K562 (cell line): Measurements from ENCODE around the gene TMEM131L. TPM values are rescaled to one million over a fixed set of nuclear protein-coding genes. Genes with fewer than 3 reads are reported as not detected.
A peak's percentile ranks its signal among the peaks of the same experiment; 100 is the strongest.

Experiments used
- CBFA2T3 ChIP-seq: fragments of 450-650 bp; IDR thresholded peaks from 2 replicates; pipeline ENCODE4 v1.6.1; 2017
- CTCF ChIP-seq, 3 experiments: IDR thresholded peaks in 2 of 3; conservative IDR thresholded peaks in 1 of 3; 2 replicates each; pipeline ENCODE4 v1.5.1; 2011 to 2012; ENCODE audit warnings: low read length in 3 of 3, mild to moderate bottlenecking in 3 of 3, control low read depth in 2 of 3, improper control_type of control experiment in 1 of 3, inconsistent platforms in 1 of 3, low read depth in 1 of 3, mixed read lengths in 1 of 3, moderate library complexity in 1 of 3; ENCODE audit not compliant: insufficient read depth in 2 of 3
- DACH1 ChIP-seq: fragments of 450-650 bp; IDR thresholded peaks from 2 replicates; pipeline ENCODE4 v1.6.1; 2018; ENCODE audit not compliant: partially characterized antibody
- FOXP1 ChIP-seq: sonication (generic); formaldehyde crosslinking; IDR thresholded peaks from 2 replicates; pipeline ENCODE4 v1.8.0; 2022; ENCODE audit warnings: mild to moderate bottlenecking, missing genetic modification reagents
- FUS ChIP-seq: fragments of 200-400 bp; formaldehyde crosslinking; optimal IDR thresholded peaks from 2 replicates; pipeline ENCODE3; 2017; ENCODE audit warnings: low read depth, low read length
- GATA2 ChIP-seq: sonication (generic); formaldehyde crosslinking; IDR thresholded peaks from 2 replicates; pipeline ENCODE4 v1.4.0; 2020; ENCODE audit warnings: mild to moderate bottlenecking, missing genetic modification reagents
- HDAC2 ChIP-seq: fragments of 450-650 bp; IDR thresholded peaks from 2 replicates; pipeline ENCODE4 v1.6.1; 2016; ENCODE audit warnings: mild to moderate bottlenecking
- MNT ChIP-seq, 2 experiments: fragments of 450-650 bp; conservative IDR thresholded peaks; 2 replicates each; pipeline ENCODE4 v1.6.1; 2017; ENCODE audit warnings: mild to moderate bottlenecking in 2 of 2, moderate library complexity in 2 of 2
- MYBL2 ChIP-seq, 2 experiments: fragments of 450-650 bp in 1 of 2; sonication (generic) in 1 of 2; formaldehyde crosslinking in 1 of 2; IDR thresholded peaks; 2 replicates each; pipeline versions ENCODE4 v1.6.1 to v1.8.1; 2017 to 2022; ENCODE audit warnings: borderline replicate concordance in 1 of 2, inconsistent platforms in 1 of 2, low read depth in 1 of 2, mild to moderate bottlenecking in 1 of 2, missing genetic modification reagents in 1 of 2, moderate library complexity in 1 of 2
- NFE2 ChIP-seq: IDR thresholded peaks from 2 replicates; pipeline ENCODE4 v1.6.1; 2014; ENCODE audit warnings: antibody characterized with exemption, low read depth
- PHF21A ChIP-seq: fragments of 450-650 bp; IDR thresholded peaks from 2 replicates; pipeline ENCODE4 v1.6.1; 2017; ENCODE audit warnings: low read depth, borderline replicate concordance
- POLR2G ChIP-seq: fragments of 200-400 bp; formaldehyde crosslinking; IDR thresholded peaks from 2 replicates; pipeline ENCODE4 v1.6.1; 2017; ENCODE audit warnings: low read depth, mild to moderate bottlenecking, antibody characterized with exemption, low read length, moderate library complexity
- RAD21 ChIP-seq, 2 experiments: fragments of 250-450 bp in 1 of 2; fragments of 450-650 bp in 1 of 2; sonication (Bioruptor Pico) in 1 of 2; formaldehyde crosslinking in 1 of 2; IDR thresholded peaks in 1 of 2; conservative IDR thresholded peaks in 1 of 2; 2 replicates each; pipeline versions ENCODE4 v1.4.0 to v1.8.0; 2020 to 2022; ENCODE audit warnings: mild to moderate bottlenecking in 2 of 2, moderate library complexity in 1 of 2
- RFX5 ChIP-seq: IDR thresholded peaks from 2 replicates; pipeline ENCODE4 v1.6.1; 2011; ENCODE audit warnings: low read depth, mild to moderate bottlenecking, improper control_type of control experiment, low read length
- SIRT6 ChIP-seq: IDR thresholded peaks from one replicate; pipeline ENCODE4 v1.6.1; 2012; ENCODE audit warnings: low read depth, mild to moderate bottlenecking, control low read depth, inconsistent platforms, low read length, moderate library complexity
- SMAD1 ChIP-seq: fragments of 150-350 bp; IDR thresholded peaks from 2 replicates; pipeline ENCODE4 v1.6.1; 2014; ENCODE audit warnings: low read length, low read depth; ENCODE audit not compliant: partially characterized antibody
- SMARCA4 ChIP-seq: fragments of 450-650 bp; IDR thresholded peaks from 2 replicates; pipeline ENCODE4 v1.6.1; 2016
- SRSF7 ChIP-seq: fragments of 200-400 bp; formaldehyde crosslinking; optimal IDR thresholded peaks from 2 replicates; pipeline ENCODE3; 2017; ENCODE audit warnings: mild to moderate bottlenecking, low read depth, low read length
- TCF15 ChIP-seq: fragments of 250-450 bp; sonication (Bioruptor Pico); IDR thresholded peaks from 2 replicates; pipeline ENCODE4 v1.8.0; 2022; ENCODE audit warnings: moderate library complexity, mild to moderate bottlenecking, inconsistent platforms
- USF1 ChIP-seq: sonication (generic); formaldehyde crosslinking; IDR thresholded peaks from 2 replicates; pipeline ENCODE4 v1.9.0; 2022; ENCODE audit warnings: mild to moderate bottlenecking, missing genetic modification reagents
- ZFPM2 ChIP-seq: fragments of 250-450 bp; sonication (Bioruptor Pico); IDR thresholded peaks from 2 replicates; pipeline ENCODE4 v1.5.1; 2022; ENCODE audit warnings: mild to moderate bottlenecking
- ZNF174 ChIP-seq: fragments of 250-450 bp; sonication (Bioruptor Pico); IDR thresholded peaks from 2 replicates; pipeline ENCODE4 v1.4.0; 2020; ENCODE audit warnings: mild to moderate bottlenecking
- ZNF212 ChIP-seq: fragments of 450-650 bp; formaldehyde crosslinking; IDR thresholded peaks from 2 replicates; pipeline ENCODE4 v1.4.0; 2020; ENCODE audit warnings: mild to moderate bottlenecking
- ZNF324 ChIP-seq: fragments of 250-450 bp; sonication (Bioruptor Pico); IDR thresholded peaks from 2 replicates; pipeline ENCODE4 v1.4.0; 2020; ENCODE audit warnings: mild to moderate bottlenecking
- ZNF830 ChIP-seq: fragments of 250-450 bp; sonication (Bioruptor Pico); IDR thresholded peaks from 2 replicates; pipeline ENCODE4 v1.5.0; 2021; ENCODE audit warnings: mild to moderate bottlenecking
- polyA plus RNA-seq, 8 experiments: library from polyadenylated mRNA; depleted of rRNA in 4 of 8; stranded (reverse) in 5 of 8; unstranded in 3 of 8; fragments of >200 nt; fragmentation: Nextera tagmentation in 2 of 8; fragmentation: Illumina TruSeq in 1 of 8; extraction: Ambion mirVana in 2 of 8; extraction: Trizol in 1 of 8; gene quantifications; 2 replicates each; pipeline versions ENCODE4 v1.2.1 to v1.2.3, GENCODE V29; 2011 to 2014; ENCODE audit warnings: inconsistent platforms in 1 of 8, missing spikeins in 1 of 8
- total RNA-seq, 7 experiments: library from RNA; depleted of rRNA in 6 of 7; stranded (reverse); fragments of >200 nt in 6 of 7; fragmentation: Illumina TruSeq in 2 of 7; extraction: Trizol in 2 of 7; gene quantifications; 2 replicates each; pipeline versions ENCODE4 v1.2.1 to v1.2.3, GENCODE V29; 2011 to 2021; ENCODE audit warnings: low replicate concordance in 1 of 7

TMEM131L gene
- total and polyA plus RNA-seq, 9 of the 15 experiments (the other 6 are each of a cell fraction or from before 2014, with no cell fraction given): 1.2 to 20.8 (median 12.9) TPM

- TF ChIP-seq CTCF (IDR thresholded peaks at IDR 0.05 in 2 of 3, conservative IDR thresholded peaks at IDR 0.05 in 1 of 3; ENCODE audit: insufficient read depth in 2 of 3, low read depth in 1 of 3, low read length in 3 of 3): peak; percentile 35 to 63 (median 53); a peak in 5 of 6 replicates
- no peak for TF ChIP-seq ZNF174
- TF ChIP-seq GATA2 (CRISPR knock-in tag): no peak
- TF ChIP-seq POLR2G: no peak
- TF ChIP-seq HDAC2: no peak
- no peak for TF ChIP-seq ZFPM2 (CRISPR knock-in tag)
- TF ChIP-seq RAD21 (CRISPR knock-in tag; conservative IDR thresholded peaks at IDR 0.05 in 1 of 2, IDR thresholded peaks at IDR 0.05 in 1 of 2): peak; percentile 29 to 72; a peak in 3 of 4 replicates
- TF ChIP-seq USF1 (CRISPR knock-in tag): no peak
- no peak for TF ChIP-seq FUS
- TF ChIP-seq DACH1: peak; percentile 79
- no peak for TF ChIP-seq MYBL2 (IDR thresholded peaks at IDR 0.05; ENCODE audit: low read depth)
- no peak for TF ChIP-seq MYBL2 (CRISPR knock-in tag; IDR thresholded peaks at IDR 0.05; ENCODE audit: borderline replicate concordance)
- TF ChIP-seq PHF21A: no peak
- no peak for TF ChIP-seq RFX5
- no peak for TF ChIP-seq TCF15 (CRISPR knock-in tag)
- TF ChIP-seq CBFA2T3: no peak
- no peak for TF ChIP-seq SRSF7
- no peak for TF ChIP-seq ZNF324 (CRISPR knock-in tag)
- TF ChIP-seq NFE2: no peak
- no peak for TF ChIP-seq SMAD1
- no peak for TF ChIP-seq SIRT6
- no peak for TF ChIP-seq SMARCA4
- TF ChIP-seq MNT (conservative IDR thresholded peaks at IDR 0.05): no peak
- TF ChIP-seq ZNF212 (CRISPR knock-in tag): no peak
- TF ChIP-seq FOXP1: no peak
- no peak for TF ChIP-seq ZNF830 (CRISPR knock-in tag)
Measured at GRCh38 chr4:153643406-153644383, 177.5 kb downstream of the TMEM131L start (continued).
